GM06990 (cell line): ENCODE data around the gene PMFBP1.

ENCODE experiments used
- DNase-seq: peaks from one replicate; pipeline ENCODE4 v3.0.0-alpha.2; 2011; ENCODE audit not compliant: insufficient read length; ENCODE audit errors: extremely low read depth
- H3K27me3 ChIP-seq: replicated peaks from 2 replicates; pipeline ENCODE4 v1.6.0; 2011; ENCODE audit warnings: low read length; ENCODE audit not compliant: control insufficient read depth, insufficient read depth
- H3K36me3 ChIP-seq: 2 replicates; pipeline ENCODE4 v1.5.1; 2011; ENCODE audit warnings: low read length; ENCODE audit not compliant: control insufficient read depth, insufficient read depth
- H3K4me3 ChIP-seq: replicated peaks from 2 replicates; pipeline ENCODE4 v1.5.1; 2011; ENCODE audit warnings: low read depth, mild to moderate bottlenecking, control low read depth, low read length
- CTCF ChIP-seq: IDR thresholded peaks from 2 replicates; pipeline ENCODE4 v1.5.1; 2011; ENCODE audit warnings: low read length, control low read depth, mild to moderate bottlenecking, inconsistent platforms; ENCODE audit not compliant: insufficient read depth, poor library complexity, severe bottlenecking

PMFBP1 gene

GRCh38 chr16:72073560-72074230 lies 98.3 kb downstream of the PMFBP1 start:
- no peak for TF ChIP-seq CTCF
- Histone ChIP-seq H3K4me3 (no peak overlapping the region), H3K36me3 (no peaks in the 10 kb centered on the region), H3K27me3 (no peaks in the 10 kb centered on the region)
- DNase-seq = no peak

- DNase-seq = no peak
- H3K36me3 ChIP-seq = no peaks in the 10 kb centered on the region
- H3K4me3 ChIP-seq = no peak overlapping the region
- H3K27me3 ChIP-seq = no peaks in the 10 kb centered on the region
- no peak for TF ChIP-seq CTCF
Observed at GRCh38 chr16:72072514-72073342, 99.2 kb downstream of the PMFBP1 start.
